Activated naive CD4-positive, alpha-beta T cell treated with Interleukin-2 at 50 U/mL for 16 hours (primary cell): Measurements from ENCODE around the gene HERC4.
"Not testable (repeated sequence)": the region's sequence is repeated elsewhere in the genome, so short reads cannot be mapped to it uniquely, and the experiment has no call there.

ENCODE experiments used
- DNase-seq: peaks from one replicate; pipeline ENCODE4 v3.0.0-alpha.2; 2020

The HERC4 gene

DNA sequence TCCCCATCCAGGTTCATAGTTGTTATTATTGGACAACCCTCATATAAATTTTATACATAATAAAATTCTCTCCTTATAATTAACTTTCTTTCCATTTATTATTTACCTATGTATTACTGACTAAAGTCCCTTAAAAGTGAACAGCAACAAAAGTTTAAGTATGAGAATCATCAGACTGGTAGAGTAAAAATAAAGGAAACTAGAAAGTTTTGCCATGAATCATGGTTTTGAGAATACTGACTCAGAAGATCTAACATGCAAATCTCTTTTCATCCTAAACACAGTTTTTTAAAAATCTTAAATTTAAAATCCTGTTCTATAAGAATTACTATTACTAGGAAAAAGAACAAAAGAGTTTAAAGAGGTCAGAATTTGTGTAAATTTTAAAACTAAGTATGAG, 32.1 kb downstream of the HERC4 start:
- no peak for DNase-seq

GRCh38 chr10:68032113-68032512, 43.0 kb downstream of the HERC4 start:
- DNase-seq, result no peak

- DNase-seq, result no peak
Measured at GRCh38 chr10:68027429-68027828, 47.7 kb downstream of the HERC4 start.

- DNase-seq, result no peak
Measured at GRCh38 chr10:68023292-68023691, 51.8 kb downstream of the HERC4 start.

DNA sequence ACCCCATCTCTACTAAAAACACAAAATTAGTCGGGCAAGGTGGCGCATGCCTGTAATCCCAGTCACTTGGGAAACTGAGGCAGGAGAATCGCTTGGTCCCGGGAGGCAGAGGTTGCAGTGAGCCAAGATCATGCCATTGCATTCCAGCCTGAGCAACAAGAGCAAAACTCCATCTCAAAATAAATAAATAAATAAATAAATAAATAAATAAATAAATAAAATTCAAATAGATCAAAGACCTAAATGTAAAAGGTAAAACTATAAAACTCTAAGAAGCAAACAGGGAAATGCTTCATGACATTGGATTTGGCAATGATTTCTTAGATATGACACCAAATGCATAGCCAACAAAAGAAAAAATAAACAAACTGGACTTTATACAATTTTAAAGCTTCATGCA, 52.8 kb downstream of the HERC4 start:
- DNase-seq, result not testable (repeated sequence)

DNA sequence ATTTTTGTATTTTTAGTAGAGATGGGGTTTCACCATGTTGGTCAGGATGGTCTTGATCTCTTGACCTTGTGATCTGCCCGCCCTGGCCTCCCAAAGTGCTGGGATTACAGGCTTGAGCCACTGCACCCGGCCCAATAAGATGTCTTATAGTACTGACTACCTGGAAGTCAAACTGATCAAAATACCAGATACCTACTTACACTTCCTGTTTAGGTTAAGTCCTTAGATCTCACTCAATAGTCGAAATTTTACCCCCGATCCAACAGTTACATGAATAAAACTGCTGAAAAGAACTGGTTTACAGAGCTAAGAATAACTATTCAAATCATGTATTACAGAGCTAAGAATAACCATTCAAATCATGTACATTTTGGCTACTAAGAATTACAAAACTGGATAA, 58.6 kb downstream of the HERC4 start:
- not testable (repeated sequence) for DNase-seq

DNA sequence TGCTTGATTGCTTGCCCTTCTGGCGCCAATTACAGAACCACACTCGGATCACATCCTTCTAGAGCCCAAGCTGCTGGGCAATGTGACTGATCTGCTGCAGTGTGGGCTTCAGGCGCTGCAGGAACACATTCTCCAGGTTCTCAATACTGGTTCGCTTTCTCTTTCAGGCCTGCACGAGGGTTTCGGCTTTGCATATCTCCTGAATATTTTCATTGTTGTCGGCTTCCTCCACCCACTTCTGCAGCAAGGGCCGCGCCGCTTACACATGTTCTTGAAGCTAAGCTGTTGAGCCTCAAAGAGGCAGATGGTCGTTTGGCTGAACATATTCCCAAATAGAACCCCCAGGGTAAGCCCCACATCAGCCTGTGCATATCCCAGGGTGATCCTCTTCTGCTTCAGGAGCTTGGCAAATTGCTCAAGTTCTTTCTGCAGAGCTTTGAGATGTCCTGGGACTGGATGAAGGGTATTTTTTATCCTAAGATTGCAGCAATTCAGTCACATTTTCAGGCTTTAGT, 64.6 kb downstream of the HERC4 start:
- no peak for DNase-seq

DNA sequence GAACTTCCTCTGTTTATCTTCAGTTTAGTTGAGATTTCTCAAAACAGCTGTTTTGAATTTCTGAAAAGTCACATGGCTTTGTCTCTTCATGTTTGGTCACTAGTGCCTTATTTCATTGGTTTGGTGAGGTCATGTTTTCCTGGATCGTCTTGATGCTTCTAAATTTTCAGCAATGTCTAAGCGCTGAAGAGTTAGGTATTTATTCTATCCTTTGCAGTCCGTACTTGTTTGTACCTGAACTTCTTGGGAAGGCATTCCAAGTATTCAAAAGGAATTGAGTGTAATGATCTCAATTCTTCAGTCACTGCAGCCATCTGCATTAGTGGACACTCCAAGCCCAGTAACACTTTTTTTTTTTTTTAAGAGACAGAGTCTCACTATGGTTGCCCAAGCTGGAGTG, 67.7 kb downstream of the HERC4 start:
- no peak for DNase-seq

DNA sequence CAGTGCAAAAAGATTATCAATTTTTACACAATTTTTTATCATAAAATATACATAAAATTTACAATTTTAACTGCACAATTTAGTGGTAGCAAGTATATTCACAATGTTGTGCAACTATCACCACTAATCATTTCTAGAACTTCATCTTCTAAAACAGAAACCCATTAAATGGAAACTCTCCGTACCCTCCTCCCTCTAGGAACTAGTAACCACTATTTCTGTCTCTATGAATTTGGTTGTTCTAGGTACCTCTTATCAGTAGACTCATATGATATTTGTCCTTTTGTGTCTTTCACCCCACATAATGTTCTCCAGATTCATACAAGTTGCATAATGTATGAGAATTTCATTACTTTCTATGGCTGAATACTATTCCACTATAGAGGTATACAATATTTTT, 73.5 kb downstream of the HERC4 start:
- no peak for DNase-seq

DNA sequence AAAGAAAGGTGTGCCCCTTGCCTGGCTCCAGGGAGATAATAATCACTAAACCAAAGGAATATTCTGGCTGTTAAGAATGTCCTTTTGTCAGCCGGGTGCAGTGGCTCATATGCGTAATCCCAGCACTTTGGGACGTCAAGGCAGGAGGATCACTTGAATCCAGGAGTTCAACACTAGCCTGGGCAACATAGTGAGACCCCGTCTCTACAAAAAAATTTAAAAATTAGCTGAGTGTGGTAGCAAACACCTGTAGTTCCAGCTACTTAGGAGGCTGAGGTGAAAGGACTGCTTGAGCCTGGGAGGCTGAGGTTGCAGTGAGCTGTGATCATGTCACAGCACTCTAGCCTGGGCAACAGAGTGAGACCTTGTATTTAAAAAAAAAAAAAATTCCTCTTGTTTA, 74.1 kb downstream of the HERC4 start:
- no peak for DNase-seq

DNA sequence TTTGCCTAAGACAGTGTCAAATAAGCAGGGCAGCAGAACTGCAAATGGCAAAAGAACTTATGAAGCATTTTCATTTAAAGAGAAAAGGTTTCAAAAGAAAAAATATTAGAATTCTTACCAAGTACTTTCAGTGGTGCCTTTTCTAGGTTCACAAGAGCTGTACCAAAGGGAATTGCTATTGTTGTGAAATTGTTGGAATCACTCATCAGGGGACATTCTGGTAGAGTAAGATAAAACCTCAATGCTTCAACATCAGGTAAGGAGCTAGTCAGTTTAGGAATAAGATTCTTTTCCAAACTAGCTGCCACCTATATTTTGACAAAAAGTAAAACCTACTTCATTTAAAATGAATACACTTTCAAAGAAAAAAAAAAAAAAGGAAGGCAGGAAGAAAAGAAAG, 85.0 kb downstream of the HERC4 start:
- DNase-seq, result no peak

DNA sequence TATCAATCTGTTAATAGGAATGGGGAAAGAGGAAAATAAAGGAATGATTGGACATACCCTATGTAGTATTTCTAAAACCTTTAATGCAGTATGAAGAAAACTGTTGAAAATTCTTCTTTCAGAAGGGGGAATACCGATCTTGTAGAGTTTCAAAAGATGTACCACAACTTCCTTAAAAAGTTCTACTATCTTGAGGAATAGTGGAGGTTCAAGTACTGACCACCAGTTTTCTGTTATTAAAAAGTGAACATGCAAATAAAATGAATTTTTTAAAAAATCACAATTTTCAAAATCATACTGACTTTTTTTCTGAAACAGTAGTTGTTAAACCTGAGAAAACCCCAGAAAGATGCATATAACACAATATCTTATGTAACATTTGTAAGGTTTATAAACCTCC, 86.5 kb downstream of the HERC4 start:
- DNase-seq, result no peak

GRCh38 chr10:67982603-67983002, 92.5 kb downstream of the HERC4 start:
- not testable (repeated sequence) for DNase-seq

DNA sequence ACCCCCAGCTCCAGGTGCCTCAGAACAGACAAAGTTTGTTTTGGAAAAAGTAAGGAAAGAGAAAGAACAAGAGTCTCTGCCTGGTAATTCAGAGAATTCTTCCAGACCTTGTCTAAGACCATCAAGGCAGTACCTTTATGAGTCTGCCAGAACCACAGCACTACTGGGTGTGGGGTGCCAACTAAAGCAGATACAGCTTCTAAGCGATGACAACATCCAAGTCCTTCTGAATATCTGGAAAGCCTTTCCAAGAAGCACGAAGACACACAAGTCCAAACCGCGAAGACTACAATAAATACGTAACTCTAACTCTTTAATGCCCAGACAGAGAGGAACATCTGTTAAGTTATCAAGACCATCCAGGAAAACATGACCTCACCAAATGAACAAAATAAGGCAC, 96.3 kb downstream of the HERC4 start:
- DNase-seq, result no peak

- no peak for DNase-seq
Measured at GRCh38 chr10:67977251-67977650, 97.8 kb downstream of the HERC4 start.

GRCh38 chr10:67976292-67977245, 98.5 kb downstream of the HERC4 start:
- DNase-seq, result no peak

- no peak for DNase-seq
Measured at GRCh38 chr10:67975871-67976270, 99.2 kb downstream of the HERC4 start.

DNA sequence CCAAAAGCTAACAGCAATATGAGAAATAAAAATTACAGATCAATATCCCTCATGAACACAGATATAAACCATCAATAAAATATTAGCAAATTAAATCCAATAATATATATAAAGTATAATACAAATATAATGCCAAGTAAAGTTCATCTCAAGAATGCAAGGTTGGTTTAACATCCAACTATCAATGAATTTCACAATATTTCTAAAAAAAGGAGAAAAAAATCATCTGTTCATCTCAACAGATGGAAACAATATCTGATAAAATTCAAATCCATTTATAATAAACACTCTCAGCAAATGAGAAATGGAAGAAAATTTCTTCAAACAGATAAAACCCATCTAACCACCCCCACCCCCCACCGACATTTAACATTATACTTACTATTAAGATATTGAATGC, 103.8 kb downstream of the HERC4 start:
- DNase-seq, result no peak

- no peak for DNase-seq
Measured at GRCh38 chr10:67969875-67970274, 105.2 kb downstream of the HERC4 start.

DNA sequence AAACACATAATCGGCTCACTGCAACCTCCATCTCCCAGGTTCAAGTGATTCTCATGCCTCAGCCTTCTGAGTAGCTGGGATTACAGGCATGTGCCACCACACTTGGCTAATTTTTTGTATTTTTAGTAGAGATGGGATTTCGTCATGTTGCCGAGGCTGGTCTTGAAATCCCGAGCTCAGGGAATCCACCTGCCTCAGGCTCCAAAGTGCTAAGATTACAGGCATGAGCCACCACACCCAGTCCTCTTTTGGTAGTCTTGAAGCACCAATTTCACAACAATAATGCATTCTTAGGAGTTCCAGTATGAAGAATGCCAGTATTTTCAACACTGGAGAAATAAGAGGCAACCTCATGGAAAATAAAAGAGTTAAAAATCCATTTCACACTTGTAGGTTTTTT, 109.0 kb downstream of the HERC4 start:
- DNase-seq, result not testable (repeated sequence)

DNA sequence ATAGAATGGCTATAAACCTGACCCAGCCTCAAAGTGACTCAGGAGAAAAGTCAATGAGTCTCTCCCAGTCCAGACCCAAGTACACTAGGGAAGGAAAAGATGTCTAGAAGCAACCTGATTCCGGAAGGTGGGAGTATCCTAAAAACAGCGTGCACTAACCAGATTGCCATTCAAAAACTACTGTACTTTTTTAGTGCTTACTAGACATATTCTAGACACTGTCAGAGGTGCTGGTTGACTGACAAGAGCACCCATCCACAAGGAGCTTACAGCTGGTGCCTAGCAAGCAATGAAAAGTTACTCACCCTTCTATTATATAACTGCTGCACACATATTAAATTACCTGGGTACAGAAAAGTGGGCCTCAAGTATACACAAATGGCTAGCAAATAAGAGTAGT, 109.6 kb downstream of the HERC4 start:
- DNase-seq, result no peak

GRCh38 chr10:67959839-67960476, 115.1 kb downstream of the HERC4 start:
- DNase-seq, result no peak

GRCh38 chr10:67955614-67956013, 119.5 kb downstream of the HERC4 start:
- DNase-seq, result no peak

GRCh38 chr10:67943917-67944316, 131.2 kb downstream of the HERC4 start:
- DNase-seq, result no peak
